ENCODE measurements around the gene TMEM134. TPM values are rescaled to one million over a fixed set of nuclear protein-coding genes. Genes with fewer than 3 reads are reported as not detected.
A peak's percentile ranks its signal among the peaks of the same experiment; 100 is the strongest.

TMEM134 gene
- total and polyA plus RNA-seq, 10 of the 15 experiments (the other 5 are each of a cell fraction or from before 2014, with no cell fraction given) = 1.6 to 93.8 (median 27.8) TPM

DNA sequence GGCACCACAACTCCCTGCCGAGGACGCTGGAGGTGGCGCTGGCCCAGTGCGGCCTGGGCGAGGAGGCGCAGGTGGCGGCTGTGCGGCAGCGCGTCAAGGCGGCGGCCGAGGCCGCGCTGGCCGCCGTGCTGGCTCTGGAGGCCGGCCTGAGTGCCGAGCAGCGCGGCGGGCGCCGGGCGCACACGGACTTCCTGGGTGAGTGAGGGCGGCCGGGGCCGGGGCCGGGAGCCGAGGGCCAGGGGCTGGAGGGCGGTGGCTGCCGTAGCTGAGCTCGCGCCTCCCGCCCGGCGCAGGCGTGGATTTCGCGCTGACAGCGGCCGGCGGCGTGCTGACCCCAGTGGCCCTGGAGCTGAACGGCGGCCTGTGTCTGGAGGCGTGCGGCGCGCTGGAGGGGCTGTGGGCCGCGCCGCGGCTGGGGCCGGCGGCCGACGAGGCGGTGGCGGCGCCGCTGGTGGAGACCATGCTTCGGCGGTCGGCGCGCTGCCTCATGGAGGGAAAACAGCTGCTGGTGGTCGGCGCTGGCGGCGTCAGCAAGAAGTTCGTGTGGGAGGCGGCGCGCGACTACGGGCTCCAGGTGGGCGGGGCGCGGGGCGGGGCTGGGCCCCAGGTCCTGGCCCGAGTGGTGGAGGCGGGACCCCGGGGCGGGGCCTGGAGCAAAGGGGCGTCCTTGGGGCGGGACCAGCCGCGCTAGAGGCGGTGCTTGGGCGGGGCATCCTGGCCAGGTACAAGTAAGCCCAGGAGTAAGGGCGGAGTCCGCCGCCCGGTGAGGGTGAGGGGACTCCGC, 48.2 kb downstream of the TMEM134 start (continued):
- TF ChIP-seq FOXM1 (IDR thresholded peaks at IDR 0.05; ENCODE audit: low read depth, low read length) (no peak), BCL11A (IDR thresholded peaks at IDR 0.05; ENCODE audit: low read depth, low read length) (no peak), ESRRA (IDR thresholded peaks at IDR 0.05; ENCODE audit: low read length) (no peak), RB1 (IDR thresholded peaks at IDR 0.05; ENCODE audit: borderline replicate concordance) (peak; percentile 80; the same call in 1 of the 2 replicates), ATF2 (IDR thresholded peaks at IDR 0.05; ENCODE audit: low read length) (no peak), CUX1 (IDR thresholded peaks at IDR 0.05; ENCODE audit: insufficient replicate concordance, low read depth, low read length) (no peak), BMI1 (IDR thresholded peaks at IDR 0.05; ENCODE audit: borderline replicate concordance) (no peak), USF2 (IDR thresholded peaks at IDR 0.05; ENCODE audit: borderline replicate concordance, low read depth, low read length) (no peak), BHLHE40 (IDR thresholded peaks at IDR 0.05; ENCODE audit: borderline replicate concordance in 1 of 2, low read depth in 2 of 2, low read length in 1 of 2) (peak in 1 of 2 experiments; percentile 64; a peak in 2 of 4 replicates), MXI1 (IDR thresholded peaks at IDR 0.05; ENCODE audit: low read depth, low read length) (peak; percentile 75; the same call in 1 of the 2 replicates)
- TF ChIP-seq, protein P1, sequence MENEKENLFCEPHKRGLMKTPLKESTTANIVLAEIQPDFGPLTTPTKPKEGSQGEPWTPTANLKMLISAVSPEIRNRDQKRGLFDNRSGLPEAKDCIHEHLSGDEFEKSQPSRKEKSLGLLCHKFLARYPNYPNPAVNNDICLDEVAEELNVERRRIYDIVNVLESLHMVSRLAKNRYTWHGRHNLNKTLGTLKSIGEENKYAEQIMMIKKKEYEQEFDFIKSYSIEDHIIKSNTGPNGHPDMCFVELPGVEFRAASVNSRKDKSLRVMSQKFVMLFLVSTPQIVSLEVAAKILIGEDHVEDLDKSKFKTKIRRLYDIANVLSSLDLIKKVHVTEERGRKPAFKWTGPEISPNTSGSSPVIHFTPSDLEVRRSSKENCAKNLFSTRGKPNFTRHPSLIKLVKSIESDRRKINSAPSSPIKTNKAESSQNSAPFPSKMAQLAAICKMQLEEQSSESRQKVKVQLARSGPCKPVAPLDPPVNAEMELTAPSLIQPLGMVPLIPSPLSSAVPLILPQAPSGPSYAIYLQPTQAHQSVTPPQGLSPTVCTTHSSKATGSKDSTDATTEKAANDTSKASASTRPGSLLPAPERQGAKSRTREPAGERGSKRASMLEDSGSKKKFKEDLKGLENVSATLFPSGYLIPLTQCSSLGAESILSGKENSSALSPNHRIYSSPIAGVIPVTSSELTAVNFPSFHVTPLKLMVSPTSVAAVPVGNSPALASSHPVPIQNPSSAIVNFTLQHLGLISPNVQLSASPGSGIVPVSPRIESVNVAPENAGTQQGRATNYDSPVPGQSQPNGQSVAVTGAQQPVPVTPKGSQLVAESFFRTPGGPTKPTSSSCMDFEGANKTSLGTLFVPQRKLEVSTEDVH (IDR thresholded peaks at IDR 0.05; ENCODE audit: low read depth, partially characterized antibody) = no peak
- TF ChIP-seq, protein P2, sequence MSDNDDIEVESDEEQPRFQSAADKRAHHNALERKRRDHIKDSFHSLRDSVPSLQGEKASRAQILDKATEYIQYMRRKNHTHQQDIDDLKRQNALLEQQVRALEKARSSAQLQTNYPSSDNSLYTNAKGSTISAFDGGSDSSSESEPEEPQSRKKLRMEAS (IDR thresholded peaks at IDR 0.05; ENCODE audit: low read depth, low read length) = peak; percentile 35; the same call in 1 of the 2 replicates
- TF ChIP-seq, protein P3, sequence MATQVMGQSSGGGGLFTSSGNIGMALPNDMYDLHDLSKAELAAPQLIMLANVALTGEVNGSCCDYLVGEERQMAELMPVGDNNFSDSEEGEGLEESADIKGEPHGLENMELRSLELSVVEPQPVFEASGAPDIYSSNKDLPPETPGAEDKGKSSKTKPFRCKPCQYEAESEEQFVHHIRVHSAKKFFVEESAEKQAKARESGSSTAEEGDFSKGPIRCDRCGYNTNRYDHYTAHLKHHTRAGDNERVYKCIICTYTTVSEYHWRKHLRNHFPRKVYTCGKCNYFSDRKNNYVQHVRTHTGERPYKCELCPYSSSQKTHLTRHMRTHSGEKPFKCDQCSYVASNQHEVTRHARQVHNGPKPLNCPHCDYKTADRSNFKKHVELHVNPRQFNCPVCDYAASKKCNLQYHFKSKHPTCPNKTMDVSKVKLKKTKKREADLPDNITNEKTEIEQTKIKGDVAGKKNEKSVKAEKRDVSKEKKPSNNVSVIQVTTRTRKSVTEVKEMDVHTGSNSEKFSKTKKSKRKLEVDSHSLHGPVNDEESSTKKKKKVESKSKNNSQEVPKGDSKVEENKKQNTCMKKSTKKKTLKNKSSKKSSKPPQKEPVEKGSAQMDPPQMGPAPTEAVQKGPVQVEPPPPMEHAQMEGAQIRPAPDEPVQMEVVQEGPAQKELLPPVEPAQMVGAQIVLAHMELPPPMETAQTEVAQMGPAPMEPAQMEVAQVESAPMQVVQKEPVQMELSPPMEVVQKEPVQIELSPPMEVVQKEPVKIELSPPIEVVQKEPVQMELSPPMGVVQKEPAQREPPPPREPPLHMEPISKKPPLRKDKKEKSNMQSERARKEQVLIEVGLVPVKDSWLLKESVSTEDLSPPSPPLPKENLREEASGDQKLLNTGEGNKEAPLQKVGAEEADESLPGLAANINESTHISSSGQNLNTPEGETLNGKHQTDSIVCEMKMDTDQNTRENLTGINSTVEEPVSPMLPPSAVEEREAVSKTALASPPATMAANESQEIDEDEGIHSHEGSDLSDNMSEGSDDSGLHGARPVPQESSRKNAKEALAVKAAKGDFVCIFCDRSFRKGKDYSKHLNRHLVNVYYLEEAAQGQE (IDR thresholded peaks at IDR 0.05; ENCODE audit: low read depth, low read length) = no peak

Measured in GM12878 (cell line).